WTC11 (cell line): ENCODE measurements around the gene GUCY2C. TPM values are rescaled to one million over a fixed set of nuclear protein-coding genes. Genes with fewer than 3 reads are reported as not detected.
A peak's percentile ranks its signal among the peaks of the same experiment; 100 is the strongest.

Experiments
- ATAC-seq: fragments of 200-7000 bp; cut with Tn5 transposase; 2 replicates; pipeline ENCODE4 v1.10.0; 2021; ENCODE audit warnings: mild to moderate bottlenecking, moderate library complexity
- CTCF ChIA-PET: fragments of 300-600 bp; sonication (Branson Sonifier 250); formaldehyde crosslinking; loops from one replicate; lab custom pipeline; 2021; ENCODE audit warnings: antibody characterized with exemption; lab: Charles Lee
- POLR2A ChIA-PET: fragments of 350-600 bp; sonication (Branson Sonifier 250); formaldehyde crosslinking; loops from one replicate; lab custom pipeline; 2021; ENCODE audit warnings: antibody characterized with exemption; lab: Charles Lee
- DNase-seq: peaks from one replicate; pipeline ENCODE4 v3.0.0; 2021; ENCODE audit warnings: low spot score
- H3K27ac Mint-ChIP-seq: 2 replicates; pipeline ENCODE4 v1.8.0; 2021; ENCODE audit warnings: mixed read lengths
- H3K27me3 Mint-ChIP-seq: 2 replicates; pipeline ENCODE4 v1.8.0; 2021; ENCODE audit warnings: low read depth, mild to moderate bottlenecking, moderate library complexity, mixed read lengths
- H3K36me3 Mint-ChIP-seq: 2 replicates; pipeline ENCODE4 v1.8.0; 2021; ENCODE audit warnings: mixed read lengths
- H3K4me1 Mint-ChIP-seq: 2 replicates; pipeline ENCODE4 v1.8.0; 2022; ENCODE audit warnings: mixed read lengths
- H3K4me3 Mint-ChIP-seq: 2 replicates; pipeline ENCODE4 v1.8.0; 2021; ENCODE audit warnings: mild to moderate bottlenecking, moderate library complexity, mixed read lengths
- H3K9me3 Mint-ChIP-seq: 2 replicates; pipeline ENCODE4 v1.8.0; 2021; ENCODE audit warnings: mixed read lengths
- CREB1 ChIP-seq: sonication (generic); formaldehyde crosslinking; IDR thresholded peaks from 2 replicates; pipeline ENCODE4 v1.8.0; 2023; ENCODE audit warnings: mild to moderate bottlenecking, missing genetic modification reagents
- ETV6 ChIP-seq: sonication (generic); formaldehyde crosslinking; IDR thresholded peaks from 2 replicates; pipeline ENCODE4 v1.8.1; 2022; ENCODE audit warnings: mild to moderate bottlenecking, missing genetic modification reagents
- FOXJ3 ChIP-seq: sonication (generic); formaldehyde crosslinking; IDR thresholded peaks from 2 replicates; pipeline ENCODE4 v1.9.0; 2021; ENCODE audit warnings: missing genetic modification reagents, mild to moderate bottlenecking, borderline replicate concordance
- FOXP1 ChIP-seq: sonication (generic); formaldehyde crosslinking; IDR thresholded peaks from 2 replicates; pipeline ENCODE4 v1.8.0; 2022; ENCODE audit warnings: missing genetic modification reagents, mild to moderate bottlenecking, moderate library complexity, borderline replicate concordance
- SMAD3 ChIP-seq: sonication (generic); formaldehyde crosslinking; IDR thresholded peaks from 2 replicates; pipeline ENCODE4 v1.8.0; 2022; ENCODE audit warnings: missing genetic modification reagents, mild to moderate bottlenecking, borderline replicate concordance
- SMAD4 ChIP-seq: sonication (generic); formaldehyde crosslinking; IDR thresholded peaks from 2 replicates; pipeline ENCODE4 v1.8.0; 2022; ENCODE audit warnings: mild to moderate bottlenecking, missing genetic modification reagents
- TEAD1 ChIP-seq: sonication (generic); formaldehyde crosslinking; IDR thresholded peaks from 2 replicates; pipeline ENCODE4 v1.8.0; 2022; ENCODE audit warnings: mild to moderate bottlenecking, missing genetic modification reagents
- ZNF138 ChIP-seq: sonication (generic); formaldehyde crosslinking; conservative IDR thresholded peaks from 2 replicates; pipeline ENCODE4 v1.8.1; 2022; ENCODE audit warnings: mild to moderate bottlenecking, moderate library complexity, missing genetic modification reagents
- ZNF232 ChIP-seq: sonication (generic); formaldehyde crosslinking; IDR thresholded peaks from 2 replicates; pipeline ENCODE4 v1.8.0; 2022; ENCODE audit warnings: mild to moderate bottlenecking, missing genetic modification reagents
- ZNF423 ChIP-seq: fragments of 250-450 bp; sonication (Bioruptor Pico); IDR thresholded peaks from 2 replicates; pipeline ENCODE4 v2.1.2; 2022; ENCODE audit warnings: mild to moderate bottlenecking, moderate library complexity
- total RNA-seq: library from RNA; stranded (reverse); gene quantifications from 3 replicates; pipeline ENCODE4 v1.2.3, GENCODE V29; 2021
- TF ChIP-seq, protein P1 (sequence below): sonication (generic); formaldehyde crosslinking; IDR thresholded peaks from 2 replicates; pipeline ENCODE4 v1.8.1; 2023; ENCODE audit warnings: mild to moderate bottlenecking, missing genetic modification reagents
- TF ChIP-seq, protein P2 (sequence below): sonication (generic); formaldehyde crosslinking; IDR thresholded peaks from 2 replicates; pipeline ENCODE4 v1.8.0; 2022; ENCODE audit warnings: missing genetic modification reagents
- TF ChIP-seq, protein P3 (sequence below): sonication (generic); formaldehyde crosslinking; IDR thresholded peaks from 2 replicates; pipeline ENCODE4 v1.8.1; 2022; ENCODE audit warnings: missing genetic modification reagents, borderline replicate concordance
- TF ChIP-seq, protein P4 (sequence below): sonication (generic); formaldehyde crosslinking; IDR thresholded peaks from 2 replicates; pipeline ENCODE4 v1.8.0; 2023; ENCODE audit warnings: mild to moderate bottlenecking, missing genetic modification reagents
- TF ChIP-seq, protein P5 (sequence below): sonication (generic); formaldehyde crosslinking; IDR thresholded peaks from 2 replicates; pipeline ENCODE4 v1.8.1; 2022; ENCODE audit warnings: mild to moderate bottlenecking, missing genetic modification reagents, moderate library complexity, borderline replicate concordance
- TF ChIP-seq, protein P6 (sequence below): sonication (generic); formaldehyde crosslinking; conservative IDR thresholded peaks from 2 replicates; pipeline ENCODE4 v1.8.1; 2023; ENCODE audit warnings: mild to moderate bottlenecking, low read depth, missing genetic modification reagents, moderate library complexity

Gene GUCY2C
- total RNA-seq, 1 experiment from 2014 or later = 3.9 TPM

DNA sequence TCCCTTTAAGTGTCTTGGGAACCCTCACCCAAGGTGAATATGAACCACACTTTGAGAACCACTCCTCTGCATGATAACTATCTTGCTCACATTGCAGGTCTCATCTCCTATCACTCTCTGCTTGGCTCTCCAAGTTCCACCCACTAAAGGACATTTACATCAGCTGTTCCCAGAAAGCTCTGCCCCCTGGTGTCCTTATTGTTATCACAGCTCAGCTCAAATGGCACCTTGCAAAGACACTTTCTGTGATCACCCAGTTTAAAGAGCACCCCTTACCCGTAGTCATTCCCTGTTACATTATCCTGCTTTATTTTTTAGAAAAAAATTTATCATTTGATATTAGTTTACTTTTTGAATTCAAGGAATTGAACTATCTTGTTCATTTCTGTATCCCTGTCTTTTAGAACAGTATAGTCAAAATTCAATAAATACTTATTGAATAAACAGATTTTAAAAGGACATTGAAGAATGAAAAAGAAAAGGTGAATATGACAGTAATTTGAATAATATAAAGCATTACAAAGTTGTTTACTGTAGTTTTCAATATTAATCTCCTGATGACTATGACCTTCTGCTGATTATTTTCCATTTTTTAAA, 20.5 kb upstream of the GUCY2C start (continued):
- TF ChIP-seq ETV6 (CRISPR knock-in tag) (0 out of 2 replicates have a peak, but pooled peaks have one; percentile 25), SMAD4 (CRISPR knock-in tag) (no peak), CREB1 (CRISPR knock-in tag) (no peak), FOXP1 (CRISPR knock-in tag) (no peak), FOXJ3 (CRISPR knock-in tag) (no peak)
- TF ChIP-seq, protein P1, sequence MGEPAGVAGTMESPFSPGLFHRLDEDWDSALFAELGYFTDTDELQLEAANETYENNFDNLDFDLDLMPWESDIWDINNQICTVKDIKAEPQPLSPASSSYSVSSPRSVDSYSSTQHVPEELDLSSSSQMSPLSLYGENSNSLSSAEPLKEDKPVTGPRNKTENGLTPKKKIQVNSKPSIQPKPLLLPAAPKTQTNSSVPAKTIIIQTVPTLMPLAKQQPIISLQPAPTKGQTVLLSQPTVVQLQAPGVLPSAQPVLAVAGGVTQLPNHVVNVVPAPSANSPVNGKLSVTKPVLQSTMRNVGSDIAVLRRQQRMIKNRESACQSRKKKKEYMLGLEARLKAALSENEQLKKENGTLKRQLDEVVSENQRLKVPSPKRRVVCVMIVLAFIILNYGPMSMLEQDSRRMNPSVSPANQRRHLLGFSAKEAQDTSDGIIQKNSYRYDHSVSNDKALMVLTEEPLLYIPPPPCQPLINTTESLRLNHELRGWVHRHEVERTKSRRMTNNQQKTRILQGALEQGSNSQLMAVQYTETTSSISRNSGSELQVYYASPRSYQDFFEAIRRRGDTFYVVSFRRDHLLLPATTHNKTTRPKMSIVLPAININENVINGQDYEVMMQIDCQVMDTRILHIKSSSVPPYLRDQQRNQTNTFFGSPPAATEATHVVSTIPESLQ (CRISPR knock-in tag) = no peak
- TF ChIP-seq, protein P2, sequence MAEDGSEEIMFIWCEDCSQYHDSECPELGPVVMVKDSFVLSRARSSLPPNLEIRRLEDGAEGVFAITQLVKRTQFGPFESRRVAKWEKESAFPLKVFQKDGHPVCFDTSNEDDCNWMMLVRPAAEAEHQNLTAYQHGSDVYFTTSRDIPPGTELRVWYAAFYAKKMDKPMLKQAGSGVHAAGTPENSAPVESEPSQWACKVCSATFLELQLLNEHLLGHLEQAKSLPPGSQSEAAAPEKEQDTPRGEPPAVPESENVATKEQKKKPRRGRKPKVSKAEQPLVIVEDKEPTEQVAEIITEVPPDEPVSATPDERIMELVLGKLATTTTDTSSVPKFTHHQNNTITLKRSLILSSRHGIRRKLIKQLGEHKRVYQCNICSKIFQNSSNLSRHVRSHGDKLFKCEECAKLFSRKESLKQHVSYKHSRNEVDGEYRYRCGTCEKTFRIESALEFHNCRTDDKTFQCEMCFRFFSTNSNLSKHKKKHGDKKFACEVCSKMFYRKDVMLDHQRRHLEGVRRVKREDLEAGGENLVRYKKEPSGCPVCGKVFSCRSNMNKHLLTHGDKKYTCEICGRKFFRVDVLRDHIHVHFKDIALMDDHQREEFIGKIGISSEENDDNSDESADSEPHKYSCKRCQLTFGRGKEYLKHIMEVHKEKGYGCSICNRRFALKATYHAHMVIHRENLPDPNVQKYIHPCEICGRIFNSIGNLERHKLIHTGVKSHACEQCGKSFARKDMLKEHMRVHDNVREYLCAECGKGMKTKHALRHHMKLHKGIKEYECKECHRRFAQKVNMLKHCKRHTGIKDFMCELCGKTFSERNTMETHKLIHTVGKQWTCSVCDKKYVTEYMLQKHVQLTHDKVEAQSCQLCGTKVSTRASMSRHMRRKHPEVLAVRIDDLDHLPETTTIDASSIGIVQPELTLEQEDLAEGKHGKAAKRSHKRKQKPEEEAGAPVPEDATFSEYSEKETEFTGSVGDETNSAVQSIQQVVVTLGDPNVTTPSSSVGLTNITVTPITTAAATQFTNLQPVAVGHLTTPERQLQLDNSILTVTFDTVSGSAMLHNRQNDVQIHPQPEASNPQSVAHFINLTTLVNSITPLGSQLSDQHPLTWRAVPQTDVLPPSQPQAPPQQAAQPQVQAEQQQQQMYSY = no peak

DNA sequence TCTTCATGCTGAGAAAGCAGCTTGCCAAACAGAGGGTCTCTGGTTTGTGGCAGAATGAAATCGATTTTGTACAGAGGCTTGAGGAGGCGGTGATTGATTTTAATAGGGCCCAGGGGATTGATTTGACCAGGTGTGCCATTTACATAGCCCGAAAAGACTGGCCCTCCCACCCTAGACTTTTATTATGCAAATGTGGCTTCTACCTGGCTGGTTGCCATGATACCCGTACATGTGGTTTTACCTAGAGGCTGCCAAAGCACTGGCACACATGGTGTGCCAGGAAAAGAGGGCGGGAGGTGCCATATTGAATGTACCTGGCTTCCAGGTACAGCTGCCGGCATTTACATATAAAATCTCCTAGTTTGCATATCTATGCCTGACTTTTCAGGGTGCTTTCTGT, 18.0 kb upstream of the GUCY2C start:
- H3K9me3 Mint-ChIP-seq = peaks cover 7% of the 10 kb centered on the region
- H3K27ac Mint-ChIP-seq = peak overlapping the region; percentile 98
- ATAC-seq = peak; percentile 67
- POLR2A ChIA-PET = no interaction called here
- H3K4me3 Mint-ChIP-seq = peak overlapping the region; percentile 62
- H3K27me3 Mint-ChIP-seq = no peaks in the 10 kb centered on the region
- H3K4me1 Mint-ChIP-seq = peaks cover 63% of the 10 kb centered on the region
- peaks cover 9% of the 10 kb centered on the region for H3K36me3 Mint-ChIP-seq
- CTCF ChIA-PET = interaction anchor here (1.0 to 1.6 kb wide), 2 partner anchors 10 to 42 kb away, joined by 4 to 7 read pairs; no protein-coding TSS in a partner anchor
- DNase-seq = peak; percentile 46
- no peak for TF ChIP-seq SMAD4 (CRISPR knock-in tag)
- TF ChIP-seq, protein P1 (CRISPR knock-in tag) = no peak
- TF ChIP-seq ZNF138 (CRISPR knock-in tag) = no peak
- TF ChIP-seq, protein P3, sequence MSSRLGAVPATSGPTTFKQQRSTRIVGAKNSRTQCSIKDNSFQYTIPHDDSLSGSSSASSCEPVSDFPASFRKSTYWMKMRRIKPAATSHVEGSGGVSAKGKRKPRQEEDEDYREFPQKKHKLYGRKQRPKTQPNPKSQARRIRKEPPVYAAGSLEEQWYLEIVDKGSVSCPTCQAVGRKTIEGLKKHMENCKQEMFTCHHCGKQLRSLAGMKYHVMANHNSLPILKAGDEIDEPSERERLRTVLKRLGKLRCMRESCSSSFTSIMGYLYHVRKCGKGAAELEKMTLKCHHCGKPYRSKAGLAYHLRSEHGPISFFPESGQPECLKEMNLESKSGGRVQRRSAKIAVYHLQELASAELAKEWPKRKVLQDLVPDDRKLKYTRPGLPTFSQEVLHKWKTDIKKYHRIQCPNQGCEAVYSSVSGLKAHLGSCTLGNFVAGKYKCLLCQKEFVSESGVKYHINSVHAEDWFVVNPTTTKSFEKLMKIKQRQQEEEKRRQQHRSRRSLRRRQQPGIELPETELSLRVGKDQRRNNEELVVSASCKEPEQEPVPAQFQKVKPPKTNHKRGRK = no peak
- no peak for TF ChIP-seq TEAD1 (CRISPR knock-in tag)
- TF ChIP-seq, protein P4, sequence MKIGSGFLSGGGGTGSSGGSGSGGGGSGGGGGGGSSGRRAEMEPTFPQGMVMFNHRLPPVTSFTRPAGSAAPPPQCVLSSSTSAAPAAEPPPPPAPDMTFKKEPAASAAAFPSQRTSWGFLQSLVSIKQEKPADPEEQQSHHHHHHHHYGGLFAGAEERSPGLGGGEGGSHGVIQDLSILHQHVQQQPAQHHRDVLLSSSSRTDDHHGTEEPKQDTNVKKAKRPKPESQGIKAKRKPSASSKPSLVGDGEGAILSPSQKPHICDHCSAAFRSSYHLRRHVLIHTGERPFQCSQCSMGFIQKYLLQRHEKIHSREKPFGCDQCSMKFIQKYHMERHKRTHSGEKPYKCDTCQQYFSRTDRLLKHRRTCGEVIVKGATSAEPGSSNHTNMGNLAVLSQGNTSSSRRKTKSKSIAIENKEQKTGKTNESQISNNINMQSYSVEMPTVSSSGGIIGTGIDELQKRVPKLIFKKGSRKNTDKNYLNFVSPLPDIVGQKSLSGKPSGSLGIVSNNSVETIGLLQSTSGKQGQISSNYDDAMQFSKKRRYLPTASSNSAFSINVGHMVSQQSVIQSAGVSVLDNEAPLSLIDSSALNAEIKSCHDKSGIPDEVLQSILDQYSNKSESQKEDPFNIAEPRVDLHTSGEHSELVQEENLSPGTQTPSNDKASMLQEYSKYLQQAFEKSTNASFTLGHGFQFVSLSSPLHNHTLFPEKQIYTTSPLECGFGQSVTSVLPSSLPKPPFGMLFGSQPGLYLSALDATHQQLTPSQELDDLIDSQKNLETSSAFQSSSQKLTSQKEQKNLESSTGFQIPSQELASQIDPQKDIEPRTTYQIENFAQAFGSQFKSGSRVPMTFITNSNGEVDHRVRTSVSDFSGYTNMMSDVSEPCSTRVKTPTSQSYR = no peak
- TF ChIP-seq SMAD3 (CRISPR knock-in tag) = no peak
- no peak for TF ChIP-seq ZNF232 (CRISPR knock-in tag)
- TF ChIP-seq, protein P5, sequence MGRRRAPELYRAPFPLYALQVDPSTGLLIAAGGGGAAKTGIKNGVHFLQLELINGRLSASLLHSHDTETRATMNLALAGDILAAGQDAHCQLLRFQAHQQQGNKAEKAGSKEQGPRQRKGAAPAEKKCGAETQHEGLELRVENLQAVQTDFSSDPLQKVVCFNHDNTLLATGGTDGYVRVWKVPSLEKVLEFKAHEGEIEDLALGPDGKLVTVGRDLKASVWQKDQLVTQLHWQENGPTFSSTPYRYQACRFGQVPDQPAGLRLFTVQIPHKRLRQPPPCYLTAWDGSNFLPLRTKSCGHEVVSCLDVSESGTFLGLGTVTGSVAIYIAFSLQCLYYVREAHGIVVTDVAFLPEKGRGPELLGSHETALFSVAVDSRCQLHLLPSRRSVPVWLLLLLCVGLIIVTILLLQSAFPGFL (CRISPR knock-in tag) = no peak
- TF ChIP-seq, protein P6, sequence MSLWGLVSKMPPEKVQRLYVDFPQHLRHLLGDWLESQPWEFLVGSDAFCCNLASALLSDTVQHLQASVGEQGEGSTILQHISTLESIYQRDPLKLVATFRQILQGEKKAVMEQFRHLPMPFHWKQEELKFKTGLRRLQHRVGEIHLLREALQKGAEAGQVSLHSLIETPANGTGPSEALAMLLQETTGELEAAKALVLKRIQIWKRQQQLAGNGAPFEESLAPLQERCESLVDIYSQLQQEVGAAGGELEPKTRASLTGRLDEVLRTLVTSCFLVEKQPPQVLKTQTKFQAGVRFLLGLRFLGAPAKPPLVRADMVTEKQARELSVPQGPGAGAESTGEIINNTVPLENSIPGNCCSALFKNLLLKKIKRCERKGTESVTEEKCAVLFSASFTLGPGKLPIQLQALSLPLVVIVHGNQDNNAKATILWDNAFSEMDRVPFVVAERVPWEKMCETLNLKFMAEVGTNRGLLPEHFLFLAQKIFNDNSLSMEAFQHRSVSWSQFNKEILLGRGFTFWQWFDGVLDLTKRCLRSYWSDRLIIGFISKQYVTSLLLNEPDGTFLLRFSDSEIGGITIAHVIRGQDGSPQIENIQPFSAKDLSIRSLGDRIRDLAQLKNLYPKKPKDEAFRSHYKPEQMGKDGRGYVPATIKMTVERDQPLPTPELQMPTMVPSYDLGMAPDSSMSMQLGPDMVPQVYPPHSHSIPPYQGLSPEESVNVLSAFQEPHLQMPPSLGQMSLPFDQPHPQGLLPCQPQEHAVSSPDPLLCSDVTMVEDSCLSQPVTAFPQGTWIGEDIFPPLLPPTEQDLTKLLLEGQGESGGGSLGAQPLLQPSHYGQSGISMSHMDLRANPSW = no peak
- TF ChIP-seq ZNF423 (CRISPR knock-in tag) = no peak
